Spleen (tissue), 7 donors: ENCODE measurements around the gene UROC1.

Experiments used
- CTCF ChIP-seq, 11 experiments: fragments of 200-600 bp in 7 of 11; fragments of 450-650 bp in 4 of 11; sonication (generic) in 4 of 11; IDR thresholded peaks in 8 of 11; conservative IDR thresholded peaks in 3 of 11; 1 replicate in 7 of 11; 2 replicates in 4 of 11; pipeline versions ENCODE4 v1.4.0 to v1.8.0; 2016 to 2021; ENCODE audit warnings: antibody characterized with exemption in 11 of 11, inconsistent platforms in 4 of 11, mild to moderate bottlenecking in 1 of 11
- POLR2AphosphoS5 ChIP-seq, 3 donors: sonication (generic); formaldehyde crosslinking; IDR thresholded peaks; one replicate each; pipeline ENCODE4 v1.5.1; 2017; ENCODE audit warnings: antibody characterized with exemption in 3 of 3
- donor health status: DM: no; HTN: no; CAD: no; lungs with moderate emphysema.
- donor health status: DM: no; HTN: no; CAD: no.
- donor health status: DM: no; HTN: no; CAD: no.

- TF ChIP-seq CTCF (IDR thresholded peaks at IDR 0.05 in 8 of 11, conservative IDR thresholded peaks at IDR 0.05 in 3 of 11) (no peak), POLR2AphosphoS5 (IDR thresholded peaks at IDR 0.05) (no peak)
Observed at GRCh38 chr3:126498461-126498860, 19.1 kb downstream of the UROC1 start.
